Measurements from ENCODE around the gene PICALM.
A peak's percentile ranks its signal among the peaks of the same experiment; 100 is the strongest.

Gene PICALM

DNA sequence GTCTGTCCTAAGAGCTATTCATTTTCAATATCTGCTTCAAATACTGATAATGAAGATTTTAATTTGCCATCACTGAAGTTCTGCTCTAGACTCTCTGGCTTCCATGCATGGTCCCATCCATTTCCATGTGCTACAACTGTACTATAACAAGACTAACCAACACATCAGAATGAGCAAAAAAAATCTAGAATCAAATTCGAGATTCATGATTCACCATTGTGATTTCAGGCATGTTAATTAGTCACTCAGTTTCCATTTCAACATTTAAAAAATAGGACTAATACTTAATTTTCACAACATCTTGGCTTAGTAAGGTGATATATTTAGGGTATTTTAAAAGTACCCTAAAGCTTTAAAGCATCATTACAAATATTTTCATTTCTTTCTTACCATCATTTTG is 22.8 kb downstream of the PICALM start:
- no peak for DNase-seq

DNA sequence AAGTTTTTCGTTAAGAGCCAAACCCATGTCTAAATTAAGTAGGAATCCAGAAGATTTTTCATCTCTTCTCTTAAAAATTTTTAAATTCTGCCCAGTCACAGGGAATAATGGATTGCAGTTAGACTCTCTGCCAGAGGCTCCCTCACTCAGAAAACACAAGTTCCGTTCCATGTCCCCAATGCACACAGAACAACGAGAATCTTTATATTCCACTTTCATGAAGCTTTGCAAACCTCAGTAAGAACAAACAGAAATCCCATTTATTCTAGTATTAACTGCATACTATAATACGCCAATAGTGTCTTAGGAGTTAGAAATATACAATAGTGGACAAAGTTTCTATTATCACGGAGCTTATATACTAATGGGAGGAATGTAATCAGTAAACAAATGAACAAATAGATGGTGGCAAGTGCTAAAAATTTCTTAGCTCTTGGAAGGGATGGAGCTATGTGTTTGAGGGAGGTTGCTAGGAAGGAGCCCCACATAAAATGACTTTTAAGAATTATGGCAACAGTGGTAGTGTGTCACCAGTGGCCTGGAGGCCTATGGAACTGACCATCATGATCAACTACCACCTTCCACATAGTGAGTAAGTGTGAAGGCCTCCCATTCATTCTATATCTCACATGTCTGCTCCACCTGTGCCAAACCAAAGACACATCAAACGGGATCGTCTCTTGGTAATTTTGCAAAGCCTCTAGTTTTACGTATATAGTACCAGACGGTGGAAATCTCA is 24.9 kb downstream of the PICALM start:
- no peak for DNase-seq

DNA sequence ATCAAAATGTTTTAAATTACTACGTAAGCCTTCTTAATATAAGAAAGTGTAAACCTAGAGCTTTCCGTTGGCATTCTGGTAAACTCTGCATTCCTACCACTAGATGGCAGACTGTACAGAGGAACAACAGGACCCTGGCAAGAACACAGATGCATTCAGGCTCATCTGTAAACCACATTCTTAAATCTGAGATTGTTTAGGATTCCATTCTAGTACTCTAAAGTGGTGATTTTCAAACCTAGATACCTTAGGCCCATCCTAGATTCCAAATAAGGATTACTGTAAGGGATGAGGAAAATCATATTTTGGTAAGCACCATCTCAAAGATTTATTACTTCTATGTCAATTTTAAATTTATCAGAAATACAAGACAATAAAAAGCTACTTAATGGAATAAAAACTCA is 26.9 kb downstream of the PICALM start:
- peak; percentile 40 for DNase-seq

DNA sequence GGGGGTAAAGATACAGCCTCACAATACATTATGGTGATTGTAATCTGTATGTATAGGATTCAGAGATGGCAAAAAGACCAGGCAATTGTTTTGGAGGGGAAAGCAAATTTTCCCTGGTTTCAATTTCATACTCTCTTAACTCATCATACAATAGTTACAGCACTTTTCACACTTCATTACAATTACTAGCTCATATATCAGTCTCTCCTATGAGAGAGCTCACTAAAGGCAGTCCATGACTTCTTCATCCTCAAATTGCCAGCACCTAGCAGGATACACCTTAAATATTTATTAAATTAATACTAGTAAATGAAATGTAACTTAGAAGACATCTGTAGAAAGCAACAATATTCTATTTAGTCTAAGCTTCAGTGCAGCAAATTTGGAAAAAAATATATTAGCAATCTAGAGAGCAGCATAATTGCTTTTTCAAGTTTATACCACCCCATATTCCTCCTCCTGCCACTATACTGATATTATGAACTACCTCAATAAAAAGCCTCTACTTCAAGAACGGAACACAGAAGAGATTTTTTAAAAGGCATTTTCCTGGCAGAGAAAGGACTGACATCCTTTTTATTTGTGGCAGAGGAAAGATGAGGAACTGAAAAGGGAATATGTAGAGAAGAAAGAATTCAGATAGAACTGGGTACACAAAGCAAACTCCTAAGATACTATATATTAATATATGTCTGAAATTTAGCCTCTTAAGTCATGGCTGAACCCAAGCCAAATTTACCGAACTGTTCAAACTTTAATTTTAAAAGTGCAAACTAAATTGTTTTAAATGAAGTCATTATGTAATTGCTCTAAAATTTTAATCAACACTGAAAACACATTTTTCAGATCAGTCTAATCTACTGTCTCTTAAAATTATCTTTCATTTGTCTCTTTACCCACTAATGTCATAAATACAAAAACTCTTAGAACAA is 27.7 kb downstream of the PICALM start:
- DNase-seq = no peak

DNA sequence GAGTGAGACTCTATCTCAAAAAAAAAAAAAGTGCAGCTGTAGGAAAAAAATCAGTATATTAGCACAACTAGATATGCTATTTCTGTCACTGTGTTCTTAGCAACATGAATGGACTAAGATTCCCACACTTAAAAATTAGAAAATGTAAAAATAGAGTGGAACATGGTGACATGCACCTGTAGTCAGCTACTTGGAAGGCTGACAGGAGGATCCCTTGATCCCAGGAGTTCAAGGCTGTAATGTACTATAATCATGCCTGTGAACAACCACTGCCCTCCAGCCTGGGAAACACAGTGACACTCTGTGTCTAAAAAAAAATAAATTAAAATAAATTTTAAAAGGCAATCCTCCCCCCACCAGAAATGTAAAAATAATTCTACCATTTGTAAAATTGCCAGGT is 29.8 kb downstream of the PICALM start:
- DNase-seq = no peak

DNA sequence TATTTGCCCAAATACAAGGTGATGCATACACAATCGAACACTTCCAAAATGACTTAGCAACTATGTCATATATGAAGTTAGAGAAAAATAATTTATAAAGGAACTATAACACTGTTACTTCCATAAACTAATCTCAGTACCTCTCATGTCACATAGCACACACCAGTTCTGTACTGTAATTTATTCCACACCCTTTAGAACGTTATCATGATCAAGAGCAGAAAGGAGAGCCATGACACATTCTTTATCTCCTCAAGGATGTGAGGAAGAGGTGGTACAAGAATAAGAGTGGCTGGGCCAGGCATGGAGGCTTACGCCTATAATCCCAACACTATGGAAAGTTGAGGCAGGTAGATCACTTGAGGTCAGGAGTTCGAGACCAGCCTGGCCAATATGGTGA is 31.1 kb downstream of the PICALM start:
- DNase-seq = no peak

DNA sequence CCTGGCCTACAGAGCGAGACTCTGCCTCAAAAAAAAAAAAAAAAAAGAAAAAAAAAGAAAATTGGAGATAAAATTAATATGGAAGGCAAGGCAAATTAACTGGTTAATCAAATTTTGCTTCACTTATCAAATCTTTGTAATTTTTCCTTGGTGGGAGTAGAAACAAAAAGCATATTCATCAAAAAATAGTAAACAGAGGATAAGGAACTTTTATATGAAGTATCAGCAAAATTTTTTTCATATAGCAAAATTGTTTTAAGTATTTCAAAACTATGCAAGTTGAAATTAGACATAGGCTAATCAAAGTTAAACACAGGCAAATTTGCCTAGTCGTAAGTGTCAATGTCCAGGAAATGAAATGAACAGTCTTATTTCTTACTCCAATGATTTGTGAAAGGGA is 33.0 kb downstream of the PICALM start:
- no peak for DNase-seq

DNA sequence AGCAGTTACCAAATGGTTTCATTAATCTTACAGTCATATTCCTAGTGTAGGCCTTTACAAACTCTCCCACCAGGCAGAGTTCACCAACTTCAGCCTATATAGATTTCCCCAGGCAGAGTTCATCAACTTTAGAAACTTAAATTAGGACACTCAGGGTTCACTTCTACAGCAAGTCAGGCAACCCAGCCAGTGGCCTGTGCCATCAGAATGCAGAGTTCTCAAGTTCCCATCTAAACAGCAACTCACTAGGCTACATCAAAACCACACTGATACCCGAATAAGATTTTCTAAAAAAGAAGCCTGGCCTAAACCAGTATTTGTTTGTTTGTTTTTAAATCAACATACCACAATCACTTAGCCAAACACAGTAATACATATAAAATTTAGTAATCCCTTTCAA is 33.7 kb downstream of the PICALM start:
- no peak for DNase-seq

DNA sequence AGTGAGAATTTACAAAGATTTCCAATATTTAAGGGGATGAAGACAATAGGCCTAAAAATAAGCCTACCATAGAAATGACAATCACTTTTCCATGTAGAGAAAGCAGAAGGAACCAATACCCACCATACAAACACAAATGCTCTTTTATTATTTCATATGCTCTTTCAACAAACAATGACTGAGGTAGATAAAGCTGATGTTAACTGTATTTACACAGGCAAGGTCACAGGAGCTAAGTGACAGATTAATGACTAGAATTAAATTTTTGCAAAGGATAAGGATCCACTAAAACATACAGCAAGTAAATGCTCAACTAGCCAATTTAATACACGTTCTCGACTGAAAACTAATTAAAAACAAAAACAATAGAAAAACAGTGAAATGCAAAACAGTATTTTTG is 34.2 kb downstream of the PICALM start:
- DNase-seq = no peak

DNA sequence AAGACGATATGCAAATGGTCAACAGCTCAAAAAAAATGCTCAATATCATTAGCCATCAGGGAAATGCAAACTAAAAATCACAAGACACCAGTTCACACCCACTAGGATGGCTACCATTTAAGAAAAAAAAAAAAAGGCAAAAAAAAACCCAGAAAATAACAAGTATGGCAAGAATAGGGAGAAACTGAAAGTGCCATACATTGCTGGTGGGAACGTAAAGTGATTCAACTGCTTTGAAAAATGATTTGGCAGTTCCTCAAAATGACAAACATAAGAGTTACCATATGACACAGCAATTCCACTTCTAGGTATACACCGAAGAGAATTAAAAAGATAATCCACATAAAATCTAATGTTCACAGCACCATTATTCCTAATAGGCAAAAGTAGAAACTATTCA is 47.5 kb downstream of the PICALM start:
- DNase-seq = no peak

DNA sequence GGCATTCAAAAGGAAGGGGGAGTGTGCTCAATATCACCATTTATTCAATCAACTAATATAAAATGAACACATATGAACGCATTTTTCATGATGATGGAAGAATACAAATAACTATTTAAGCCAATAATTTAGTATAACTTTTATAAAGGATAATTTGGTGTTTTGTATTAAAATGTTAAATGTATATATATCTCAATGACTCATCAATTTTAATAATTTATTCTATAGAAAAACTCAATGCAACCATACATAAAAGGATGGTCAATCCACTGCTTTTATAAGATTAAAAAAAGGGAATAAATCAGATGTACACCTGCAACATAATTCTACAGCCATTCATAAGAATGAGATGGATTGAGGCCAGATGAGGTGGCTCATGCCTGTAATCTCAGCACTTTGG is 50.6 kb downstream of the PICALM start:
- no peak for DNase-seq

DNA sequence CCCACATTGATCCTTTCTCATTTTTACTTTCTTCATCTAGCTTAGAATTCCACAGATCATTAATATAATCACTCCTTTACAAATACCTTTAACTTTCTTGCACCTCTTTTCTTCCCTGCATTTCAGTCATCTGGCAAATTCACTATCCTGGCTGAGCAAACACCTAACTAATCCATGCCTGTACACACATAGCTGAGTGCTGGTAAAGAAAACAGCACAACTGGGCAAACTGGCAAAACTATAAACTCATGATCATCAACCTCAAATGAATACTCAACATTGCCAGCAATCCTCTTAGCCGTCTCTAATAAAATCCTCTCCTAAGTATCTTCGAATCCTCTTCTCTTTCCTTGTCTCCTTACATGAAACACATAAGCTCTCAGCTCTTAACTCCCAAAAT is 52.4 kb downstream of the PICALM start:
- no peak for DNase-seq

DNA sequence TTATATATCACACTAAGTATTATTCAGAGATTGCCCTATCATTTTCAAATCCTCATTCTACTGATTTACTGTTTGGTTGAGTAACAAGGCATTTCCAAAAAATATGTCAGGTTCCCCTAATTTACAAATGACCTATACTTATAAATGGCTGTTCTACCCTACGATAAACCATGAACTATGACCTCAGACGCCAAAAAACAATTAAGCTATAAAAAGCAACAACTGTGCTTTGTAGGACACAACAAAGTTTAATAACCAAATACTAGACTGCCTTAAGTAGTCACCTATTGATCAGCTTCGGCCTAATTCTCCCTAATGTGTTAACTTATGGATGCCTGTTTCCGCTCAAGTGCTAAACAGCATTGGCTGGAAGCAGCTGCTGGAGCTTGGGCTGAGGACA is 53.2 kb downstream of the PICALM start:
- no peak for DNase-seq

DNA sequence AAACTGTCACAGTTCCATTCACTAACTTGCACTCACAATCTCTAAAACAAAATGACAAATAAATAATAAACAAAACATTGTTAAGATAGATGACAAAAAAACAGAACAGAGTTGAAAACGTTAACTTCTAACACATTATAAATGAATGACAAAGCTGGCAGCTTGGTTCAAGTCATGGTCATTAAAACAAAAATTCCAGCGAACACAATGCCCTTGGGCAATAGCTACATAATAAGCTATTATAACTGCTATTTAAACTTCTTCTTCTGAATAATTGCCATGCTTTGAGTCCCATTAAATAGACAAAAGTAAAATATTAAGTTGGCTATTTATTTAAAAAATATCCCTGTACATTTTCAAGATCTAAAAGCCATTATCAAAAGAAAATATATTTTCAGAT is 54.7 kb downstream of the PICALM start:
- DNase-seq = no peak

DNA sequence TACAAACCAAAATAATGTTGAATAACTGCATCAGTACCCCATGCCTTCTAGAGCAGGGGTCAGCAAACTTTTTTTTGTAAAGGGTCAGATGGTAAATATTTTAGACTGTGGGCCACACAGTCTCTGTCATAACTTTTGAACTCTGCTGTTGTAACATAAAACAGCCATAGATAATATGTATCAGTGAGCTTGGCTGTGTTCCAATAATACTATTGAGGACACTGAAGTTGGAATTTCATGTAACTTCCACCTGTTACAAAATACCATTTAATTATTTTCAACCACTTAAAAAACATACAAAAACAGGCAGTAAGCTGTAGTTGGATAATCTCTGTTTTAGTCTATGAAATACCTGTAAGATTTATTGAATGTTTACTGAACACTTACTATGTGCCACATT is 55.2 kb downstream of the PICALM start:
- no peak for DNase-seq

DNA sequence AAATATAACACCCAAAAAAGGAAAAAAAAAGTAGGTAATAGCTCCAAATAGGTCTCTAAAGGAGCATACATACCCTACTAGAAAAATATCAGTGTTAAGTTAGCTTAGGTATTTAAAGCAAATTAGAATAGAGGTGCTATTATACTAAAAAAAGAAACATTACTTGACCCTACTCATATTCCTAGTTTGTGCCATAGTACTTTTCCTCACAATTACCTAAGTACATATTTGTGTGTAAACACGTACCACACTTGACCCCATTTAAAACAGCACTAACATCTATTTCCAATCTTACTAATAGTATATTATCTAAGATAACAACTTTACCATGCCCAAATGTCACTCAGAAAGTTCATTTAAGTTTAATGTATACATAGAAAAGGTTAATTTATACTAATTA is 57.7 kb downstream of the PICALM start:
- no peak for DNase-seq

DNA sequence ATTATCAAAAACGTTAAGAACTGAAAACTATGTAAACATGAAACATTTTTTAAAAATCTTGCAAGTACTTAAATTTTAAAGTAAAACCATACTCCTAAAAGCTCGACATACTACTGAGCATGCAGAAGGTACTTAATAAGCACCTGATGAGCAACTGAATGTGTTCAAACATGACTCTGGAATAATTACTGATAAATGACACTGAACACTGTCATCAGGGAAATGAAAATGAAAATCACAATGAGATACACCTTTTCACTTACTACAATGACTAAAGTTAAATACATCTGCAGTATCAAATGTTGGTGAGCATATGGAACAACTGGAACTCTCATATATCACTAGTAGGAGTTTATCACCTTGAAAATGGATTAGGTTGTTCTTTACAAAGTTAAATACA is 65.2 kb downstream of the PICALM start:
- DNase-seq = no peak

DNA sequence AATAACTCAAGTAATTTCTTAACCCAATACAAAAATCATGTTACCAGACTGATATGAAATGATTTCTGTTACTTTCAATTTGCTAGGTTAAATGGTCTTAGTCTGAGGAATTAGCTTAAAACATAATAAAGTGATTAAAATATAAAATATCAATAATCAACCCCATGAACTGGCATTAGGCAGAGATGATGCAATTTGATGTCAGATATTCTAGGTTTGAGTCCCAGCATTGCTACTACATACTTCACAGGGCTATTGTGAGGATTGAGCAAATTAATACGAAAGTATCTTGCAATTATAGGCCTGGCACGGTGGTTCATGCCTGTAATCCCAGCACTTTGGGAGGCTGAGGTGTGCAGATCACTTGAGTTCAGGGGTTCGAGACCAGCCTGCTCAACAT is 66.5 kb downstream of the PICALM start:
- no peak for DNase-seq

DNA sequence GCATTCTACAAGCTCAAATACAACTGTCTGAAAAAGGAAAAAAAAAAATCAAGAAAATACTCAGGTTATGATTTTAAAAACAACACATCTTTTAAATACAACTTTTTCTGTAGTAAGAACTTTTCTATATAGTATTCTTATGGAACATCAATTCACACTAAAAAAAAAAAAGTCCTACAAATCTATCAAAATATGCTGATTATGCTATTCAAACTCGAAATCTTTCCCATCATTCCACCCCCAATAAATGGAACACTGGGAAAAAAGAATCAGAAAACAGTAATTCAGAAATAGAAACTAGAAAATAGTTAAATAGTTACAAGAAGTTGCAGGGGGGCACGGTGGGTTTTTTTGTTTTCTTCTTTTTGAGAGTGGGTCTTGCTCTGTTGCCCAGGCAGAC is 77.4 kb downstream of the PICALM start:
- DNase-seq = no peak

DNA sequence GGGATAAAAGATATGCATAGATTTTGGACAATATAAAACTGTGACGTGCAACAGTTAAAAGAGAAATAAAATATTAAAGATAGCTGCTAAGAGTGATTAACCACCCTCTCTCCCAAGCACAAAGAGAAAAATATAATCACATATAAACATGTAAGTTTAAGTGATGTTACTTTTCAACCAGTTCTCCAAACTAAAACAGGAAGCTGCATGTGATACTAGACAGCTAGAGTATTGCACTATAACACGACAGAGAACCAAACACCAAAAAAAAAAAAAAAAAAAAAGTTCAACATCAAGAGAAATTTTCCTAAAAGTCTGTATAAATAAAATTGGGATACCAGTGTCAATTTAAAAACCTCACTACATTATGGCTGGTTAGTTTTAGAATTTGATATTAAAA is 79.1 kb downstream of the PICALM start:
- no peak for DNase-seq

DNA sequence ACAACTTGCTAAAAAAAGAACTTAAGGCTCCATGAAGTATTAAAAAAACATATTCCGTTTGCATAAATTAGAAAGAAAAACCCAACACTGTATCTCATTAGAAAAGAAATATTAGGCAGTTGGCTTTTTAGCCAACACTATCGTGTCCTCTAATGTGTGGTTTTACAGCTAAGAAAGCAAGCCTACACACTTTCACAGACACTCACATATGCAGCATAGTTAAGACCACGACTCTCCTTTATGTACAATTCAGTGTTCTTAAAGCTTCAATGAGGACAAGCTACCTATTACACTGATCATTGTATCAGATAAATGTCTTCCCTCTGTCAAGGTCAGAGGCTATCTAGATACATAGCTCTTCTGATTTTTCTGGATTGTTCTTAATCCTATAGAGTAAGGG is 80.1 kb downstream of the PICALM start:
- no peak for DNase-seq

DNA sequence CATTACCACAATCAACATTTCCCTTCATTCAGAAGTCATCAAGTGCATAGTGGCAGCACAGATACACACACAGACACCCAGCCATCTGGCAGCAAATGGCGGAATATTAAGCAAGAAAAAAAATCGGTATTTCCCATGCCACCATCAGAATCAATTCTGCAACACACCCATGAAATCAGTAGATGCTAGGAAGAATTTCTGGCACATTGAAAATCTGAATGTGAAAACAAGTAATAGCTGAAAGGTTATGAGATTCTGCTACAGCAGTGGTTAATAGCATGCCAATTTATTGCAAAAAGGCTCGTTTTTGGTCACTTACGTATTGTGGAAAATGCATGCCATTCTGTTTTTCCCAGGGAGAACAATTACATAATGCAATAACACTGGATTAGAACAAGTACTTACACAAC is 91.1 kb downstream of the PICALM start:
- DNase-seq = no peak

DNA sequence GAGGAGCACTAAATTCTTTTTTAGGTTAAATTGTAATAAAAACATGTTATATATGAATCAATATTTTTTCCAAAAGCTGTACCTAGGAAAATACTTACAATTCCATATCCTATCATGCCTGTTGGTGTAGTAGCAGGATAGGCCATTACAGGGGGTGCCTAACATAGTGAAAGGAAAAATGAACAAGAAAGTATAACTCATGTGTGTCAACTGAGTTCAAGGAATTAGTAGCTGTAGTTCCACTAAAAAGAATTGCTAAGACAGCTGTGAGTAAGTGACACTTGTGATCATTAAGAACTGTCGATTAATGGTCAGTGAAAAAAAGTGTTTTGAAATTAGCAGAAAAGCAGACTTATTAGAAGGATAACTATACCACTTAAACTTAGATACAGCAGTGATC is 92.4 kb downstream of the PICALM start:
- DNase-seq = no peak

DNA sequence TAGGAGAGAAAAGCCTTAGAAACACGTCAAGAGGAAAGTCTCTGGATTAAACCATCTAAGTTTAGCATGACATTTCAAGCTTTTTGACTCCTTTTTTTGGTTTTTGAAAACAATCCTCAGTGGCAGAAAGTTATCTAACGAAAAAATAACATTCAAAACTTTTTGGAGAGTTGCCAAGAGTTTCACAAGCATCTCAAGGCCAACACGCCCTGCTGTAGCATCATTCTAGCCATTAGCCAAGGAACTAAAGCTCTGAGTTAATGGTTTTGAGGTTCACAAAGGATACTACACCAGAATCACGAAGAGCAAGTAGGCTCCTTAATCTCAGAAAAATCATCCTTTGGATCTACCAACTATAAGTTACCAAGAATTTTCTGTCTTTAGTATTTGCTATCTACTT is 94.8 kb downstream of the PICALM start:
- no peak for DNase-seq

DNA sequence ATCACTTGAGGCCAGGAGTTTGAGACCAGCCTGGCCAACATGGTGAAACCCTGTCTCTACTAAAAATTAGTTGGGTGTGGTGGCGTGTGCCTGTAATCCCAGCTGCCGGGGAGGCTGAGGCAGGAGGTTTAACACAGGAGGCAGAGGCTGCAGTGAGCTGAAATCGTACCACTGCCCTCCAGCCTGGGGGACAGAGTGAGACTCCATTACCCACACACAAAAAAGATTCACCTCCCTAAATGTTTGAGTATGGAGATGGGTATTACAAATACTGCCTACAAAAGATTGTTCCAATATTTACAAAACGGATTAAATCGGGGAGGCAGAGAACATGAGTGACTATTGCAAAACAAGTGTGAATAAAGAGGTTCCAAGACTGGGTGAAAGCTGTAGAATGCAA is 98.3 kb downstream of the PICALM start:
- DNase-seq = no peak
